IPS-20b (cell line): ENCODE results near the gene AP3S2.
"Not testable (repeated sequence)": the region's sequence is repeated elsewhere in the genome, so short reads cannot be mapped to it uniquely, and the experiment has no call there.

Experiments used
- H3K27ac ChIP-seq: one replicate; pipeline ENCODE4 v1.5.1; 2013; ENCODE audit warnings: low read length
- H3K27me3 ChIP-seq: 2 replicates; pipeline ENCODE4 v1.6.1; 2013; ENCODE audit warnings: mild to moderate bottlenecking, low read length, inconsistent platforms; ENCODE audit not compliant: insufficient read depth
- H3K36me3 ChIP-seq: 2 replicates; pipeline ENCODE4 v1.6.1; 2013; ENCODE audit warnings: low read depth, mild to moderate bottlenecking, inconsistent platforms, low read length, moderate library complexity; ENCODE audit not compliant: insufficient read depth
- H3K4me1 ChIP-seq: 2 replicates; pipeline ENCODE4 v1.6.1; 2013; ENCODE audit warnings: mild to moderate bottlenecking, control low read depth, inconsistent platforms, low read length, moderate library complexity; ENCODE audit not compliant: insufficient read depth
- H3K4me3 ChIP-seq: 2 replicates; pipeline ENCODE4 v1.5.1; 2013; ENCODE audit warnings: mild to moderate bottlenecking, low read length, inconsistent platforms
- H3K9ac ChIP-seq: 2 replicates; pipeline ENCODE4 v1.6.1; 2013; ENCODE audit warnings: low read depth, mild to moderate bottlenecking, inconsistent platforms, low read length, moderate library complexity
- H3K9me3 ChIP-seq: 2 replicates; pipeline ENCODE4 v1.6.1; 2013; ENCODE audit warnings: mild to moderate bottlenecking, low read depth, low read length, inconsistent platforms; ENCODE audit not compliant: insufficient read depth

AP3S2 gene

GRCh38 chr15:89785064-89785773 is 108.6 kb downstream of the AP3S2 start:
- Histone ChIP-seq H3K9ac (no peak overlapping the region), H3K4me3 (no peak overlapping the region), H3K27ac (no peak overlapping the region), H3K9me3 (no peaks in the 10 kb centered on the region), H3K4me1 (peaks cover 14% of the 10 kb centered on the region), H3K36me3 (no peaks in the 10 kb centered on the region), H3K27me3 (peaks cover 10% of the 10 kb centered on the region; the same call in 1 of the 2 replicates)

GRCh38 chr15:89784686-89784960 is 109.2 kb downstream of the AP3S2 start:
- peaks cover 14% of the 10 kb centered on the region for H3K4me1 ChIP-seq
- peaks cover 11% of the 10 kb centered on the region; the same call in 1 of the 2 replicates for H3K27me3 ChIP-seq
- no peak overlapping the region for H3K4me3 ChIP-seq
- H3K9ac ChIP-seq, result no peak overlapping the region
- H3K9me3 ChIP-seq, result no peaks in the 10 kb centered on the region
- no peak overlapping the region for H3K27ac ChIP-seq
- no peaks in the 10 kb centered on the region for H3K36me3 ChIP-seq

- Histone ChIP-seq H3K4me1 (peaks cover 14% of the 10 kb centered on the region), H3K27ac (no peak overlapping the region), H3K4me3 (0 out of 2 replicates have a peak overlapping the region, but pooled peaks have one; percentile 17), H3K9ac (no peak overlapping the region), H3K36me3 (no peaks in the 10 kb centered on the region), H3K27me3 (peaks cover 15% of the 10 kb centered on the region; the same call in 1 of the 2 replicates), H3K9me3 (no peaks in the 10 kb centered on the region)
Measured at GRCh38 chr15:89783861-89784685, 109.7 kb downstream of the AP3S2 start.

GRCh38 chr15:89783111-89783860 is 110.5 kb downstream of the AP3S2 start:
- 0 out of 2 replicates have a peak overlapping the region, but pooled peaks have one; percentile 17 for H3K4me3 ChIP-seq
- H3K9ac ChIP-seq, result no peak overlapping the region
- peaks cover 23% of the 10 kb centered on the region for H3K27me3 ChIP-seq
- H3K36me3 ChIP-seq, result no peaks in the 10 kb centered on the region
- H3K4me1 ChIP-seq, result peaks cover 14% of the 10 kb centered on the region
- H3K27ac ChIP-seq, result no peak overlapping the region
- no peaks in the 10 kb centered on the region for H3K9me3 ChIP-seq

GRCh38 chr15:89782619-89782950 is 111.2 kb downstream of the AP3S2 start:
- H3K9ac ChIP-seq, H3K27ac ChIP-seq, H3K36me3 ChIP-seq, H3K9me3 ChIP-seq, H3K4me3 ChIP-seq: not testable (repeated sequence)
- Histone ChIP-seq H3K27me3 (peaks cover 30% of the 10 kb centered on the region), H3K4me1 (peaks cover 14% of the 10 kb centered on the region)

GRCh38 chr15:89781891-89782618 is 111.7 kb downstream of the AP3S2 start:
- H3K9me3 ChIP-seq, result no peaks in the 10 kb centered on the region
- peaks cover 14% of the 10 kb centered on the region for H3K4me1 ChIP-seq
- no peak overlapping the region for H3K4me3 ChIP-seq
- H3K9ac ChIP-seq, result no peak overlapping the region
- H3K27me3 ChIP-seq, result peaks cover 35% of the 10 kb centered on the region
- H3K27ac ChIP-seq, result no peak overlapping the region
- H3K36me3 ChIP-seq, result no peaks in the 10 kb centered on the region

- Histone ChIP-seq H3K4me1 (peaks cover 14% of the 10 kb centered on the region), H3K27ac (no peak overlapping the region), H3K27me3 (peaks cover 44% of the 10 kb centered on the region), H3K36me3 (no peaks in the 10 kb centered on the region), H3K9me3 (no peaks in the 10 kb centered on the region), H3K4me3 (no peak overlapping the region), H3K9ac (no peak overlapping the region)
Measured at GRCh38 chr15:89781055-89781454, 112.7 kb downstream of the AP3S2 start.

- Histone ChIP-seq H3K27ac (no peak overlapping the region), H3K4me1 (peaks cover 14% of the 10 kb centered on the region), H3K4me3 (no peak overlapping the region), H3K9me3 (no peaks in the 10 kb centered on the region), H3K27me3 (peaks cover 48% of the 10 kb centered on the region), H3K9ac (no peak overlapping the region), H3K36me3 (no peaks in the 10 kb centered on the region)
Measured at GRCh38 chr15:89780601-89781000, 113.2 kb downstream of the AP3S2 start.
